Activated CD8-positive, alpha-beta memory T cell treated with anti-CD3 and anti-CD28 coated beads for 48 hours (primary cell): Measurements from ENCODE around the gene C8G.
A peak's percentile ranks its signal among the peaks of the same experiment; 100 is the strongest.

Source experiments
- DNase-seq, 3 experiments: peaks; one replicate each; pipeline ENCODE4 v3.0.0-alpha.2; 2020; ENCODE audit warnings: low read depth in 2 of 3, low spot score in 2 of 3

Gene C8G

DNA sequence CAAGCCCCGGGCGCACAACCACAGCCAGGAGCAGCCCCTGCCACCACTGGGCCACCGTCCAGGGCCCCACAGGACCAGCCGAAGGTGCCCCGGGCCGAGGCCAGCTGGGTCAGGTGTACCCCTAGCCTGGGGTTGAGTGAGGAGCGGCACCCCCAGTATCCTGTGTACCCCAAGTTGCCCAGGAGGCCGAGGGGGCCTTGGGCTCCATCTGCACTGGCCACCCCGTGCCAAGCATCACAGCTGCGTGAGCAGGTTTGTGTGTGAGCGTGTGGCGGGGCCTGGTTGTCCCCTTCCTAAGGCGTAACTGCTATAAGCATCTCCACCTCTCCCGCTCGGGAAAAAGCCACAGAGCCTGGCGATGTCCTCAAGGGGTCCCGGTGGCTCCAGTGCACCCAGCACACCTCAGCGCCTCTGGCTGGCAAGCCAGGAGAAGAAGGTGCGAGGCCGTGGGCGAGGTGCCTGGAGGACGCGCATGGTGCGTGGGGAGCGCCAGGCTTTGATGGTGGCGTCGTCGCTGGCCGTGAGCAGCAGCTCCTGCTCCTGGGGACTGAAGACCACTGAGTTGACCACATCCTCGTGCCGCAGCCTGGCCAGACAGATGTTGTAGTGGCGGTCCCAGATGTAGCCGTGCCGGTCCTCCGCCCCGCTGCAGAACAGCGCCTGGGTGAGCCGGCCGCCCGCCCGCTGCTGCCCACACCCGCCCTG is 4.4 kb upstream of the C8G start:
- DNase-seq: no peak

DNA sequence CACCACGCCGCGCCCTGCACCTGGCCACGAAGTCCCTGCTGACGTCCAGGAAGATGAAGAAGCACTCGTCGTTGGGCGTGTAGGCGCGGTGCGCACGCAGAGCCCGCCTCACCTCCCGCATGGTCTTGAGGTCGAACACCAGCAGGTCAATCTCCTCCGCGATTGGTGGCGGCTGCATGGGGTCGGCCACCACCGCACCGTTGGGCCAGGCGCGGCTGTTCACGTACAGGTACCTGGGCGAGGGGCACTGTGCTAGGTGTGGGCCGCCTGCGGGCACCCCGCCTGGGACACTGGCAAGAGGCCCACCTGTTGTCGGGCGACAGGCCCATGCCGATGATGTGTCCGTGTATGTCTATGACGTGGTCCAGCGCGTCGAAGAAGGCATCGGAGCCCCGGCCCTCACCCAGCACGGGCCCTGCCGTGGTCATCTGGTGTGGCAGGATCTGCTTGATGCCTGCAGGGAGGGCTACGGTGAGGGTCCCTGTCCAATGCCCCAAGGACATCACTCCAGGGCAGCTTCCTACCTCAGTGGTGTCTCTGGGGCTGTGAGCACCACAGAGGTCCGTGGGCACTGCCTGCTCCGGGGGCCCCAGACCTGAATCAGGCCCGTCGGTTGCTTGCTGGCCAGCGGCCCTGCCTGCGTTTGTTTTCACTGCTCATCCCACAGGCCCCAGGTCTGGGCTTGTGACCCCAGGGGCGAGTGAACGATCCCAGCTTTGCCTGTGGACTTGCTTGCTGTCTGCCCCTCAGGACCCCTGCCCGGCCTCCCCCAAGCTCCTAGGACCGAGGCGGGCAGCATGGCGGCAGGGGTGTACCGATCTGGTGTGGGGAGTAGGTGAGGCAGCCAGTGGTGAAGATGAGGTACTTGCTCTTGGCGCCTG is 3.6 kb upstream of the C8G start:
- DNase-seq: no peak

DNA sequence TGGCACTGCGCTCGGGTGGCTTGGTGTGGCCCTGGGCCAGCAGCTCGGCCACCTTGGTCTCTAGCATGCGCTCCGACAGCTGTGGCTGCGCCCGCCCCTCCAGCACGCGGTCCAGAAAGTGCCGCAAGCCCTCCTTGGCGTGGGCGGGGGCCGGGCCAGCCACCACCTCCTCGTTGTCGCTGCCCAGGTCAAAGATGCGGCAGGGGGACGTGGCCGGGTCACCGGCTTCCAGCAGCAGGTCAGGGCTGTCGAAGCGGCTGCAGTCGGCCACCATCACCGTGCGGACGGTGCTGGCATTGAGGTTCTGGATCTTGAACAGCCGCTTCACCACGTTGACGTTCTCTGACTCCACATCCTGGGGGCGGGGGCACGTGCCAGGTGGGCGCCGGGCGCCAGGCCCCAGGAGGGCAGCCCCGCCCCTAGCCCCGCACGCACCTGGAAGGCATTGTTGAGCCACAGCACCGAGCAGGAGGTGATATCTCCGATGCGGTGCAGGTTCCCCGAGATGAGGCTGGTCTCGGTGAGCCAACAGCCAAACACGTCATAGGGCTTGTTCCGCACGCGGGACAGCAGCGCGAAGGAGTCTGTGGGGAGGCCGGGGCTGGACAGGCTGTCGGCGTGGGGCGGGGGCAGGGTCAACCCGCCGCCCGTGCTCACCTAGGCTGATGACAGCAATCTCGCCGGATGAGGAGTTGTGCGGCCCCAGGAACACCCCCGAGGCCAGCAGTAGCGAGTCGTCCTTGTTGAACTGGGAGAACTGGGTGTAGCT is 2.7 kb upstream of the C8G start:
- DNase-seq: no peak

DNA sequence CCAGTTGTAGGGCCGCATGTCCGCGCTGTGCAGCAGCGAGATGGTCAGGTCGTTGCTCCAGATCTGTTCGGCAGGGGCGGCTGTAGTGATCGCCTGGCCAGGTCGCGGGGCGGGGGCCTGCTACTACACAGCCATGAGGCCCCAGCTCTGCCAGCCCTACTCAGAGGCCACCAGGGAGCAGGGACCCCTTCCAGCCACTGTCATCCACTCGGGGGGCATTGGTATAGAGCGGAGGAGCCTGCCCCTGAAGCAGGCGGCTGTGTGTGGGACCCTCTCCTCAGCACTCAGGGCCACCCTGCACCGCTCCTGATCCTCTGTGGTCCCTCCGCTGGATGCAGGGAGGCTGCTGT is 2.2 kb upstream of the C8G start:
- no peak for DNase-seq

DNA sequence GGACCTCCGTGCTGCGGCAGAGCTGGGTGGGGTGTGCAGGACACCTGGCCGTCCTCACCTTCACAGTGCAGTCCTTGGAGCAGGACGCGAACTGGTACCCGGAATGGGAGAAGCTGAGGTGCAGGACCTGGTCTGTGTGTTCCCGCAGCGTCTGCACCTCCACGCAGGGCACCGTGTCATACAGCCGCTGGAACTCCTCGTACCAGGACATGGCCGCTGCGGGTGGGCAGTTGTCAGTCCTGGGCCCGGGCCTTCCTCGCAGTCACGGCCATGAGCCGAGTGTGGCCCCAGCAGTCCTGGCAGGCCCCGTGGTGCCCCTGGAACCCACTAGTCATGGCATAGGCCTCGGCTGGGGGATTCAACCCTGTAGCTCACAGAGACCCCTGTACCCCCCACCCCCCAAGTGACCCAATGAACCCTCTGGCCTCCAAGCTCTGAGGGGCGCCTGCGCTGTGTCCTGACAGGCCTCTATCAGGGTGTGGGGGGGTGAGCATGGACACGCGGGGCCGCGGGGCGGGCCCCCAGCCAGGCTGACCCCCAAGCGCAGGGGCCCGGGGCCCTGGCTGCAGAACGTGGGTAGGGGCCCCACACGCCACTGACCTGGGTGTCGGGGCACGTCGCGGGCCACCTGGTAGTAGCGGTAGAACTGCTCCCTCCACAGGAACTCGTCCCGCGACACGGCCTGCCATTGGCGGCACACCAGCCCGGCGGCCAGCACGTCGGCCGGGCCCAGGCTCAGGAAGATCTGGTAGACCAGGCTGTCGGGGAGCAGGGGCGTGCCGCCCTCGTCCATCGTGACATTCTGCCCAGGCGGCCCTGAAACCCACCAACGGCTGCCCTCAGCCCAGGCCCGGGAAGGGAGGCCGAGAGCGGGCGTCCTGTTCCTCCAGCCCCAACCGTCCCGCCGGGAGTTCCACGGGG is 1.5 kb upstream of the C8G start:
- peak in 1 of 3 experiments; percentile 39 for DNase-seq

DNA sequence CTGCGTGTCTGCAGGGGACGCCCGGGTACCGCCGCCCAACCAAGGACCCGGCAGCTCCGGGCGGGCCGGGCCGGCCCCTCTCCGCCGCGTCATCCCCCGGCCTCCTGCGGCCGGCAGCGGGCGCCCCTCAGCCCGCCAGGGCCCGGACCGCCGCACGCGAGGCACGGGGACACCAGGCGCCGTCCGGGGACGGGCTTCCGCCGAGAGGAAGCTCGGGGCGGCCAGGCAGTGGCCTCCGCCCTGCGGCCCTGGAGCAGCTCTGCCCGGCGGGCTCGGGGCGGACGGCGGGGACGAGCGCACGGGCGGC is 878 bp upstream of the C8G start:
- DNase-seq: no peak

DNA sequence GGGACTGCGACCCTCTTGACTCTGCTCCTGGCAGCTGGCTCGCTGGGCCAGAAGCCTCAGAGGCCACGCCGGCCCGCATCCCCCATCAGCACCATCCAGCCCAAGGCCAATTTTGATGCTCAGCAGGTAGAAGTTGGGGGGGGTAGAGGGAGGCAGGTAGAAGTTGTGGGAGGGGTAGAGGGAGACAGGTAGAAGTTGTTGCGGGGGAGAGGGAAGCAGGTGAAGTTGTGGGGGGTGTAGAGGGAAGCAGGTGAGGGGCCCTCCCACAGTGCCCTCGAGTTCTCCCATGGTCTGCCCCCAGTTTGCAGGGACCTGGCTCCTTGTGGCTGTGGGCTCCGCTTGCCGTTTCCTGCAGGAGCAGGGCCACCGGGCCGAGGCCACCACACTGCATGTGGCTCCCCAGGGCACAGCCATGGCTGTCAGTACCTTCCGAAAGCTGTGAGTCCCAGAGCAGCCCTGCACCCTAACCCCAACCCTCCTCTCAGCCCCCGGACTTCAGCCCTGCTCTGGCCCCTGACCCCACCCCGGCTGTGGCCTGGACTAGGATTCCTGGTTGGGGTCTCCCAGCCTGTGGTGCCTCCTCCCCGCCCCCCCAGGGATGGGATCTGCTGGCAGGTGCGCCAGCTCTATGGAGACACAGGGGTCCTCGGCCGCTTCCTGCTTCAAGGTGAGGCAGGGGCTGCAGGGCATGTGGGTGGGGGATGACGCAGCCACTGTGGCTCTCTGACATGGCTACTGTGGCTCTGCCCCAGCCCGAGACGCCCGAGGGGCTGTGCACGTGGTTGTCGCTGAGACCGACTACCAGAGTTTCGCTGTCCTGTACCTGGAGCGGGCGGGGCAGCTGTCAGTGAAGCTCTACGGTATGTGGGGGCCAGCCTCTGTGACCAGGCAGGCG is 537 bp downstream of the C8G start:
- no peak for DNase-seq

DNA sequence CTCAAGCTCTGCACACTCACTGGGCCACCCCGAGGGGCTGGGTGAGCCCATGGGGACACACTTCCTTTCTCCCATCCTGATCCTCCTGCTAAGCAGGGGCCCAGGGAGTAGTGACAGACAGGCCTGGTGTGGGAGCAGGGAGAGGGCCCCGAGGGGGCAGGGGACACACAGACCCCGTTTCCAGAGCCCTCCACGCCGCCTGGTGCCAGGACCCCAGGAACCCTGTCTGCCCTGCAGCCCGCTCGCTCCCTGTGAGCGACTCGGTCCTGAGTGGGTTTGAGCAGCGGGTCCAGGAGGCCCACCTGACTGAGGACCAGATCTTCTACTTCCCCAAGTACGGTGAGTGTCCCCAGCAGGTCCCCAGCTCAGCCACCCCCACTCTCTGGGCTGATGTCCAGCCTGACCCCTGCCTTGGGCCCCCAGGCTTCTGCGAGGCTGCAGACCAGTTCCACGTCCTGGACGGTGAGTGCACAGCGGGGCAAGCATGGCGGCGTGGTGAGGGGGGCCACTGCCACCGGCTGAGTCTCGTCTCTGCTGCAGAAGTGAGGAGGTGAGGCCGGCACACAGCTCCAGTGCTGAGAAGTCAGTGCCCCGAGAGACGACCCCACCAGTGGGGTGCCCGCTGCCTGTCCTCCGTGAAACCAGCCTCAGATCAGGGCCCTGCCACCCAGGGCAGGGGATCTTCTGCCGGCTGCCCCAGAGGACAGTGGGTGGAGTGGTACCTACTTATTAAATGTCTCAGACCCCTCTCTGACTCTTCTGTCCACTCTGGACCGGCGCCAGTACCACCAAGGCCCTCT is 1.4 kb downstream of the C8G start:
- DNase-seq: no peak

DNA sequence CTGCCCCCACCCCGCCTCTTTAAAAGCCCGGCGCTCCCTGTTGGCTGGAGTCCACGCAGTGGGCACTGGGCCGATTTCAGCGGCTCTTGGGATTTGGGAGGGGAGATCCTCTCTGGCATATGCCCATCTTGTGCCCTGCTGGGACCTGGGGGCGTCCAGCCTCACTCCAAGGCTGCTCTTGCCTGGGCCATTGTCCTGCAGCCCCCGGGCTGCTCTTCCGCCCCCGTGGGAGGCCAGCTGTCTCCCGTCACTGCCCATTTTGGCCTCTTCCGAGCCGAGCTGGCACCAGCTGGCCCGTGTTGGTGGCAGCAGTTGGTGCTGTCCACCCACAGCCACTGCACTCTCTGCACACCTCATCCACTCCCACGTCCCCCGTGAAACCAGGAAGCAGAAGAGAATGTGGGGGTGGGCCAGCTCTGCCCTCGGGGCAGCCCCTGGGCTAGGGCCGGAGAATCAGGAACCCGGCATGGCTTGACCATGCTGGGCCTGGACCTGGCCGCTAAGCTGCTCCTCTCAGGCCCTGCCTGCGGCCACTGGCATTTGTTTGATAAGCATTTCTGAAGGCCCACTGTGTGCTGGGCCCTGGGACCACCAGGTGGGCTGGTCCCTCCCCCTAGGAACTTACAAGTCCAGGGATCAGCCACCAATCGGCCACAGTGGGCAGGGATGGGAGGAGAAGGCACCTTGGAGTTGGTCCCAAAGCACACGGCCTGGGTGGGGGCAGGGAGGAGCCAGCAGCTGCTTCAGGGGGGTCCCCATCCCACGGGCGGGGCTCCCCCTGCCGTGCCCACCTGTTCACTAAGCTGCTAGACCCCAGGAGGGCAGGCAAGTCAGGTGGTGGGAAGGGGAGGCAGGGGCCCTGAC is 2.2 kb downstream of the C8G start:
- no peak for DNase-seq

DNA sequence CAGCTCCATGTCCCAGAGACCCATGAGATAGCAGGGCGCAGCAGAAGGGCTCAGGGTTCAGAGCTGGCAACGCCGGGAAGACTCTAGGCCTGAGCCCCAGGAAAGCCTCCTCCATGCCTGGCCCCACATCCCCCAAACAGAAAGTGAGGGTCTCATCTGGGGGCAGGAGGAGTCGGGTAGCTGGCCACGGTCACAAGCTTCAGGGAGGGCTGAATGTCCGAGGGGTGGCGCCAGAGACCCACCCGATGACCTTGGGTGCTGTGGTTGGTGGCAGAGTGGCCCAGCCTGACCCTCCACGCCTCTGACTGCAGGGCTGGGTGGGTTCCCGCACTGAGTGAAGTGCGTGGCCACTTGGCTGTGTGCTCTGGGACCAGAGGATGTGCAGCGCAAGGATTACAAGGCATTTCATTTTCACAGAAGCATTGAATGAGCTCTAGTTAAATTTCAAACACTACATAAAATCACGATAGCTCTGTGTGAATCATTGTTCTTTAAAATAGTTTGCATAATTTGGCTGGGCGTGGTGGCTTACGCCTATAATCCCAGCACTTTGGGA is 3.0 kb downstream of the C8G start:
- DNase-seq: no peak

DNA sequence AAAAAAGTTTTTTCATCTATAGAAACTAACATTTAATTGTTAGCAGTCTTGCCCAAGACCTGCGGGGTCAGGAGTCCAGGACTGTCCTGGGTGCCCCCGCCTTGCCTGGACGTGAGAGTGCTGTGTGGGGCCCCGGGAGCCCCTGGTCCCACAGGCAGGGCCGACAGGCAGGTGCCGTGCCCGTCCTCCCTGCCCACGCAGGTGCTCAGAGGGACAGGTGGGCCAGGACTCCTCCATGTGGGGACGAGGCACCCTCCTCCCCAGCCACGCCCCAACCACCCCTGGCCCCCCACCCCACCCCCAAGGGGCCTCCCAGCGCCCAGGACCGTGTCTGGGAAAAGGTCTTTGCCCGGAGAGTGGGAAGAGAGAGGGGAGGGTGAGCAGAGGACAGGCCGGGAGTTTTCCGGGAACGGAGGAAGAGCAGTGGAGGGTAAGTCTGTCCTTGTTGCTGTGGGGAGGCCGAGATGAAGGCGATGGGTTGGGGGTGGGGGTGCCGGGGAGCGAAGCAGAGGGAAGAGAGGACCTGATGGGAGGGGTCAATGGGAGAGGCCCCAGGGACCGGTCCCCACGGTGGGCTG is 4.3 kb downstream of the C8G start:
- DNase-seq: no peak

DNA sequence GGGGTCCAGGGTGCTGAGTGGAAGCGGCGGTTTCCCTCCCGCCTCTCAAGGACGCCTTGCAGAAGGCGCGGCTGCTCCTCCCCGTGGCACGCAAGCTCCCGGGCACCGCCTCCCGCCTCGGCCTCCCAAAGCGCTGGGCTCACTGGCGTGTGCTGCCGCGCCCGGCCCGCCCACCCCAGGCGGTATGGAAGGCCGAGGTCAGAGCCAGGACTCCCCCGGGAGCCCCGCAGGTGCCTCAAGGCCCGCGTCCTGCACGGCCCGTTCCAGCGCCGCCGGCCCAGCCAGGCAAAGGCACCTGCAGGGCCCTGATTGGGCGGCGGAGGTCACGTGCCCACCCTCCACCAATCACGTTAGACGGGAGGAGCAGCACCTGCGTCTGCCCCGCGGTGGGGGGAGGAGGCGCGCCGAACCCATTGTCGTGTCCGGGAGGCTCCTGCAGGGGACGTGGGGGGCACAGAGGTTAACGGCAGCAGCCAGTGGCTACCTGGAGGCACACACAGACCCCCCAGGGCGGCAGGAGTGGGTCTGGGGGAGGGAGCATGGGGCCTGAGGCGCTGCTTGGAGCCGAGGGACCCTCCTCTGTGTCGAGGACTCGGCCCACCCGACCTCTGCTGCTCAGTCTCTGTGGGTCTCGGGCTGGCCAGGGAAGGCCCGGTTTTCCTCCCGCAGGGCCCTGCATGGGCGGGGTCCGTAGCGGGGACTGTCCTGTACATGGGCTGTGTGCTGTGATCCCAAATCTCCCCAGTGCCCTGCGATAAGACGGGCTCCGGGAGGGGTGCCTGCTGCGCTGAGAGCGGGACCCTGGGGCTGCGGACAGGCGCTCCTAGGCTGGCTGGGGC is 5.0 kb downstream of the C8G start:
- DNase-seq: peak; percentile 85 to 94 (median 87)

DNA sequence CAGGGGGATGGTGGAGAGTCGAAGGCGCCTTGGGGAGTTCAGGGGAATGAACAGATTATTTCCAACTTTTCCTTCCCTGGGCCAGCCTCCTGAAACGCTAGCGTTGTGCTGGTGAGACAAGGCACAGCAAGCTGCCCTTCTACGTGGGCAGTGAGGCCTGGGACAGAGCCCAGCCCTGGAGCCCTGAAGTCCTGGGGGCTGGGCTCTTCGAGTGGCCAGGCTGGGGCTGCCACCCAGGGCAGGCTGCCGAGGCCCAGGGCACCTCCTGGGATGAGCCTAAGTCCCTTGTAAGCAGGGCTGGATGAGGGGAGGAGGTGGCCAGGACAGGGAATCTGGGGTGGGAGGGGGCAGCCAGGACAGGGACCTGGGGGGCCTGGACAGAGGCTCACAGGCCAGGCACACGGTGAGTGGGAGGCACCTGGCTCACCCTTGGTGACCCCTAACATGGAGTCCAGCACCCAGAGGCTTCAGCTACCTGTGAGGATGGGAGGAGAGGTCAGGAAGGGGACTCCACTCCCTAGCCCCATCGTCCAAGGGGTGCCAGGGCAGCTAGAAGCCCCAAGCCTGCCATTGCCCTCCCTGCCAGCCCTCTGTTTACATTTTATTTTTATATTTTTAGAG is 5.7 kb downstream of the C8G start:
- DNase-seq: no peak

DNA sequence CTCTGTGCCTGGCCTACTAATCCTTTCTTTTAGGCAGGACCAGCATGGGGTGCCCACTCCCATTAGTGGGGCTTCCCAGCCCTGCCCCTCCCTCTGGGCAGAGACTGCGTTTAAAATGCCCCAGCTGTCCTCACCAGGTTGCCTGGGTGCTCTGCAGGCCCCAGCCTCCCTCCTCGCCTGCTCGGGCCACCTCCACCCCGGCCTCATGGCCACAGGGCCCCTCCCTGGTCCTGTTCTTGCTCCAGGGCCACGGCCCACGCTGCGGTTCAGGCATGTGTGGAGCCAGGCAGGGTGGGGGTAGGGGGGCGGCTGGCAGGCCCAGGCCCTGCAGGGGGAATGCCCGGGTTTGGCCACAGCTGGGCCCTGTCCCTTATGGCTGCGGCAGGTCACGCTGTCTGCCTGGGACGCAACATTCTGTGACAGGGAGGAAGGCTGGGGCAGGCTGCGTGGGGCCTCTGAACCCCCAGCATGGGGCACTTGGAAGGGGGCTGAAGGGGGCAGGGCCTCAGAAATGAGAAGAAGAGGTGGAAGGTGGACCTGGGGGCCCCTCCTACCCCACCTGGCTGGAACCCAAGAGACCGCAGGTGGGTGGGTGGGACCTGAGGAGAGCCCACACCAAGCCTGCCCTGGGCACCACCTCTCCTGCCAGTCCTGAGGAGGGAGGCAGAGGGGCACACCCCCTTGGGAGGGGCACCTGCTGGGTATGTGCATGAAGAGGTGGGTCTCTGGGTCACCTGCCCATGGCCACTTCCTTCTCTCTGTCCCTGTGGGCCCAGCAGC is 6.7 kb downstream of the C8G start, which contains the start of gene LCN12:
TSS of gene LCN12 (plus strand) at position 733 of the 780 bp plus-strand sequence. CDS start 55 bp downstream, outside the sequence.
- DNase-seq: no peak

DNA sequence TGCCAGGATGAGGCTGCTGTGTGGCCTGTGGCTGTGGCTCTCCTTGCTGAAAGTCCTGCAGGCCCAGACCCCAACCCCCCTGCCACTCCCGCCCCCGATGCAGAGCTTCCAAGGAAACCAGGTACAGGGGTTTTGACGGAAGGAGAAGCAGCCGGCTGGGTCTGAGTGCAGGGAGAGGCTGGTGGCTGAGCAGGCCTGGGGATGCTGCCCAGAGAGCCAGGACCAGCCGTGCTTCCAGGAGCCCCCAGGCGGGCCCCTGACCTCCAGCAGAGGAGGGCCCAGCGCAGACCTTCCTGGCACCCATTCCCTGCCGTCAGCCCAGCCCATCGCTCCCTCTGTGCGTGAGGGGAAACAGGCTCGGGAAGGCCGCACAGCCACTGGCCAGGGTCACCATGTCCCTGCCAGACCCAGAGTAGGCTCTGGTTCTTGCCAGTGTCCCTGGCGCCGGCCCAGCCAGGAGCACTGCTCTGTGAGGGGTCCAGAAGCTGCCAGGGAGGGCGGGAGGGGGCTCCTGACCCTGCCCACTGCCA is 7.3 kb downstream of the C8G start:
- DNase-seq: no peak
